ENCODE measurements around the gene GULP1. TPM values are rescaled to one million over a fixed set of nuclear protein-coding genes. Genes with fewer than 3 reads are reported as not detected.

The GULP1 gene
- total and polyA plus RNA-seq, 2 of the 13 experiments (the other 11 are each of a cell fraction or from before 2014, with no cell fraction given) = 0.15 TPM; not detected in 1

GRCh38 chr2:188527581-188527993 is 235.9 kb downstream of the GULP1 start:
- no peaks in the 10 kb centered on the region for H3K27me3 ChIP-seq (ENCODE audit: control insufficient read depth in 1 of 2, insufficient read depth in 2 of 2, low read length in 2 of 2)
- ATAC-seq (no peak), FAIRE-seq (no peak), DNase-seq (ENCODE audit: low spot score) (no peak)
- H4K20me1 ChIP-seq (ENCODE audit: insufficient read depth, low read length) = no peaks in the 10 kb centered on the region
- no peak overlapping the region for H3K4me3 ChIP-seq (replicated peaks in 1 of 3; ENCODE audit: insufficient read depth in 1 of 3, low read depth in 2 of 3, low read length in 3 of 3)
- H3K4me2 ChIP-seq (ENCODE audit: low read depth, low read length) = no peak overlapping the region
- intact Hi-C loops (cut with micrococcal nuclease; ENCODE audit: unreplicated experiment) (no loop called here), in situ Hi-C loops (cut with HindIII; ENCODE audit: extremely low pct_ligation_motif_present, low pct_unique_long_range_greater_than_20kb) (loop anchor here (10.0 kb wide), 1 partner anchor 757 kb away; no protein-coding TSS in a partner anchor)
- TF ChIP-seq HBP1 (CRISPR knock-in tag; IDR thresholded peaks at IDR 0.05; ENCODE audit: low read depth) (no peak), ZNF281 (CRISPR knock-in tag; IDR thresholded peaks at IDR 0.05; ENCODE audit: borderline replicate concordance) (no peak), ZNF772 (CRISPR knock-in tag; IDR thresholded peaks at IDR 0.05) (no peak), HDAC1 (CRISPR knock-in tag; IDR thresholded peaks at IDR 0.05) (no peak), ZSCAN20 (CRISPR knock-in tag; IDR thresholded peaks at IDR 0.05; ENCODE audit: borderline replicate concordance) (no peak), SP140L (CRISPR knock-in tag; IDR thresholded peaks at IDR 0.05; ENCODE audit: borderline replicate concordance) (no peak), ZNF713 (CRISPR knock-in tag; IDR thresholded peaks at IDR 0.05) (no peak)
- H3K4me1 ChIP-seq (ENCODE audit: insufficient read depth, low read length) = no peaks in the 10 kb centered on the region
- H2AFZ ChIP-seq (ENCODE audit: low read length) = no peak overlapping the region
- H3K79me2 ChIP-seq (ENCODE audit: insufficient read depth, low read length) = no peaks in the 10 kb centered on the region
- POLR2A ChIA-PET = no interaction called here
- H3K36me3 ChIP-seq (replicated peaks in 1 of 2; ENCODE audit: control insufficient read depth in 1 of 2, insufficient read depth in 2 of 2, low read length in 2 of 2) = no peaks in the 10 kb centered on the region
- 8% methylated on average over 5 of the region's 5 CpGs for WGBS (ENCODE audit: low lambda C conversion rate)
- no peak overlapping the region for H3K9ac ChIP-seq (ENCODE audit: insufficient read depth, low read depth, low read length)
- BruUV-seq (replicated peaks) = no TSS peak
- CTCF ChIA-PET (ENCODE audit: low intra/inter-chr PET ratio, low total read pairs) = interaction anchor here (1.4 kb wide), 1 partner anchor 449 kb away, joined by 3 read pairs; no protein-coding TSS in a partner anchor
- H3K9me3 ChIP-seq (ENCODE audit: low read length) = no peaks in the 10 kb centered on the region
- no peak overlapping the region for H3K27ac ChIP-seq (ENCODE audit: extremely low read length, insufficient read depth, low read length)

All from HepG2 (cell line).